GM12891 (cell line): Measurements from ENCODE around the gene SEMA3G.

Source experiments
- DNase-seq: peaks from one replicate; pipeline ENCODE4 v3.0.0; 2011; ENCODE audit warnings: low spot score; ENCODE audit not compliant: insufficient read length
- FAIRE-seq: peaks from 2 replicates; lab custom pipeline; 2011; peaks lifted over from hg19 to GRCh38; lab: Jason Lieb, UNC
- PAX5 ChIP-seq: IDR thresholded peaks from 2 replicates; pipeline ENCODE4 v1.6.1; 2011; ENCODE audit warnings: low read length, moderate library complexity, mild to moderate bottlenecking; ENCODE audit not compliant: insufficient read depth, severe bottlenecking
- POLR2A ChIP-seq: IDR thresholded peaks from 2 replicates; pipeline ENCODE4 v1.6.1; 2011; ENCODE audit warnings: low read depth, low read length, control low read depth
- POLR2AphosphoS5 ChIP-seq: IDR thresholded peaks from 2 replicates; pipeline ENCODE4 v1.6.1; 2011; ENCODE audit warnings: low read depth, low read length, control low read depth
- POU2F2 ChIP-seq: IDR thresholded peaks from 2 replicates; pipeline ENCODE4 v1.6.1; 2011; ENCODE audit warnings: low read depth, mild to moderate bottlenecking, control low read depth, low read length, moderate library complexity
- SPI1 ChIP-seq: IDR thresholded peaks from 2 replicates; pipeline ENCODE4 v1.6.1; 2011; ENCODE audit warnings: low read depth, low read length, control low read depth
- TAF1 ChIP-seq: IDR thresholded peaks from 2 replicates; pipeline ENCODE4 v1.6.1; 2011; ENCODE audit warnings: low read depth, low read length, control low read depth

Gene SEMA3G

DNA sequence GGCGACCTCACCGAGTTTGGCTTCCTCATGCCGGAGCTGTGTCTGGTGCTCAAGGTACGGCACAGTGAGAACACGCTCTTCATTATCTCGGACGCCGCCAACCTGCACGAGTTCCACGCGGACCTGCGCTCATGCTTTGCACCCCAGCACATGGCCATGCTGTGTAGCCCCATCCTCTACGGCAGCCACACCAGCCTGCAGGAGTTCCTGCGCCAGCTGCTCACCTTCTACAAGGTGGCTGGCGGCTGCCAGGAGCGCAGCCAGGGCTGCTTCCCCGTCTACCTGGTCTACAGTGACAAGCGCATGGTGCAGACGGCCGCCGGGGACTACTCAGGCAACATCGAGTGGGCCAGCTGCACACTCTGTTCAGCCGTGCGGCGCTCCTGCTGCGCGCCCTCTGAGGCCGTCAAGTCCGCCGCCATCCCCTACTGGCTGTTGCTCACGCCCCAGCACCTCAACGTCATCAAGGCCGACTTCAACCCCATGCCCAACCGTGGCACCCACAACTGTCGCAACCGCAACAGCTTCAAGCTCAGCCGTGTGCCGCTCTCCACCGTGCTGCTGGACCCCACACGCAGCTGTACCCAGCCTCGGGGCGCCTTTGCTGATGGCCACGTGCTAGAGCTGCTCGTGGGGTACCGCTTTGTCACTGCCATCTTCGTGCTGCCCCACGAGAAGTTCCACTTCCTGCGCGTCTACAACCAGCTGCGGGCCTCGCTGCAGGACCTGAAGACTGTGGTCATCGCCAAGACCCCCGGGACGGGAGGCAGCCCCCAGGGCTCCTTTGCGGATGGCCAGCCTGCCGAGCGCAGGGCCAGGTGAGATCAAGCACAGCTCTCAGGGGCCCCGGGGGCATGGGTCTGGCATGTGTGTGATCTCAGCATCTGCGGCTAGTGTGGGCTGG, 43.1 kb upstream of the SEMA3G start:
- FAIRE-seq: no peak
- no peak for DNase-seq
- TF ChIP-seq POLR2AphosphoS5: no peak
- TF ChIP-seq SPI1: no peak
- TF ChIP-seq POU2F2: no peak
- TF ChIP-seq POLR2A: no peak
- no peak for TF ChIP-seq PAX5
- TF ChIP-seq TAF1: no peak

DNA sequence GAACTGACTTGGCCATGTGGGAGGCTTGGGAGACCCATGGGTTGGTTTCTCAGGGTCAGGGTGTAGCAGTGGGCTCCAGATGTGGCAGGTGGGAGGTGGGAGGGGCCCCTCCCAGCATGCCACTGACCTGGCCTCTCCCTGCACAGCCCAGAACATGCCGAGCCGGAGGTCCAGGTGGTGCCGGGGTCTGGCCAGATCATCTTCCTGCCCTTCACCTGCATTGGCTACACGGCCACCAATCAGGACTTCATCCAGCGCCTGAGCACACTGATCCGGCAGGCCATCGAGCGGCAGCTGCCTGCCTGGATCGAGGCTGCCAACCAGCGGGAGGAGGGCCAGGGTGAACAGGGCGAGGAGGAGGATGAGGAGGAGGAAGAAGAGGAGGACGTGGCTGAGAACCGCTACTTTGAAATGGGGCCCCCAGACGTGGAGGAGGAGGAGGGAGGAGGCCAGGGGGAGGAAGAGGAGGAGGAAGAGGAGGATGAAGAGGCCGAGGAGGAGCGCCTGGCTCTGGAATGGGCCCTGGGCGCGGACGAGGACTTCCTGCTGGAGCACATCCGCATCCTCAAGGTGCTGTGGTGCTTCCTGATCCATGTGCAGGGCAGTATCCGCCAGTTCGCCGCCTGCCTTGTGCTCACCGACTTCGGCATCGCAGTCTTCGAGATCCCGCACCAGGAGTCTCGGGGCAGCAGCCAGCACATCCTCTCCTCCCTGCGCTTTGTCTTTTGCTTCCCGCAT, 42.3 kb upstream of the SEMA3G start:
- TF ChIP-seq PAX5 (no peak), TAF1 (no peak), POLR2AphosphoS5 (no peak), SPI1 (no peak), POU2F2 (no peak)
- FAIRE-seq (no peak), DNase-seq (no peak)

DNA sequence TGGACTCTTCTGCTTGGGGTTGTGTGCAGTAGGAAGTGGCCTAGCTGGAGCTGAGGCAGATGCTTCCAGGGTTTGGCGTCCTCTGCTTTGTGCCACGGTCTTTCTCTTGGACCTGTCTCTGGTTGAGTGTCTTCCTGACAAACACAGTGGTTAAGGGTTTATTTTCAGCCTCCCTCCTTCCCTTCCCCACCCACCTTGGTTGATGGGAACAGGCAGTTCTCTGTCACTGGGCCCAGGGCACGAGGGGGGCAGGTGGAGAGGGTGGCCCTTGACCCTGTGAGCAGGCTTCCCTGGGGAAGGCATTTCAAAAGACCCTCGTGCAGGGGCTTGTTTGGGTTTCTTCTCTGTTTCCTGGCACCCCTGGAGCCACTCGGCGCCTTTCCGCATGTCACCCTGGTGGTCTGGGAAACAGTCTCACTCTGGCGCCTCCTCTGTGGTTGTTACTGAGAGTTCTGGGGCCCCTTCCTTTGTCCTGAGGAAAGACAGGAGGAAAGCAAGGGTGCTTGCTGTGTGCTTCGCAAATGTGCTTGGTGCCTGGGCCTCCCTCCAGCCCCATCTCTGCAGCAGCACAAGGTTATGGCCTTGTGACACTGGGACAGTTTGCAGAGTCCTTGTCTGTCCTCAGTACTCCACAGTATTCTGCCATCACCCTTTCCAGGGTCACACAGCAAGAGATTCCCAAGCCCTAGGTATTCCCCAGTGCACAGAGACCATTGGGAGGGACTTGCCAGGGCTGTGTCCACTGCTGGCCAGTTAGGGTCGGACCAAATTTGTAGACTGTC, 40.0 kb upstream of the SEMA3G start:
- no peak for TF ChIP-seq POU2F2
- no peak for TF ChIP-seq PAX5
- TF ChIP-seq POLR2A: no peak
- TF ChIP-seq SPI1: no peak
- no peak for TF ChIP-seq TAF1
- no peak for TF ChIP-seq POLR2AphosphoS5
- FAIRE-seq: no peak

DNA sequence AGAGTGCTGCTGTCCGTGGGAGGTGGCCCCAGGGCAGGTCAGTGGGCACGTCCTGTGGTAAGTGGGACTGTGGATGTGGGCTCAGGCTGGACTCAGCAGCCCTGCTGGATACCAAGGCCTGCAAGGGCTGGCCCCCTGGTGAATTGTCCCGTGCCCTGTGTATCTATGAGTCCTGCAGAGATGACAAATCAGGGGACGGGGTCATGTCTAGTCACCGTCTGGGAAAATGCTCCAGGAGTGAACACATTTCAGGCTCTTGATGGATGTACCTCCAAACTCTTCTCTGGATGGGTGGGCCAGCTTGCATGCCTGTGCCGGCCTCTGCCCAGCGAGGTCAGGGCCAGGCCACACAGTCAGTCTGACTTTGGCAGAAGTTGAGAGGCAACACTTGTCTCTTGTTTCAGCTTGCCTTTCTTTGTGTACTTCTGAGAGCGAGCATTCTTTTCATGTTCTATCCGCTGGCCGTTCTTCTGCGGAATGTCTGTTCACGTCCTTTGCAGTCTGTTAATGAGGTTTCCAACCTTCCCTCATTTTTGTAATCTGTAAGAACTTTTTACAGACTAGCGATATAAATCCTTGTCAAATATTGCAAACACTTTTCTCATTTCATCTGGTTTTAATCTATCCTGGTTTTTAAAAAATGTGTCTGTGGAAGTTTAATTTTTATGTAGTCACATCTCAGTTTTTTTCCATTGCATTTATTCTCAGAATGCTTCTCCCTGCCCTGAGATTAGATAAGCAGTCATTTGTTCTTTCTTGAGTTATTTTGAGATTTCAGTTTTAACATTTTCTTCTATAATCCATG, 38.9 kb upstream of the SEMA3G start:
- FAIRE-seq (no peak), DNase-seq (no peak)
- TF ChIP-seq SPI1 (no peak), TAF1 (no peak), POLR2A (no peak), PAX5 (no peak), POLR2AphosphoS5 (no peak), POU2F2 (no peak)

More for the DNA sequence above, 40.0 kb upstream of the SEMA3G start:
- DNase-seq: no peak

DNA sequence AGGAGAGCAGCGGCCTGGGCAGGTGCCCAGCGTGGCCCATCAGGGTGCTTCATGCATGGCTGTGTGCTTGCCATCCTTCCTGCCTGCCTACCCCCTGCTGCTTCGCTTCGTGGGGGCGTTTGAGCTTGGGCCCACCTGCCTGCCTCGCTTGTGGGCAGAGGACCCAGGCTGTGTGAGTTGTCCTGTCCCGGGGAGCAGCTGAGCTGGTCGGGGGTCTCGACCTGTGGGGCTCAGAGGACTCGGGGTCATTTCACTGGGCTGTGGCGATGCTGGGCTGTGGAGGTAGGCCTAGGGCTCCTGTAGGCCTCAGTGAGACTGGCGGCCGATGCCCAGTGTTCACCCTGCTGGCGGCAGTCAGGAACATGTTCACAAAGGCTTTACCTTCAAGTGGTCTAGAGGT, 38.2 kb upstream of the SEMA3G start:
- FAIRE-seq (no peak), DNase-seq (no peak)
- no peak for TF ChIP-seq SPI1
- TF ChIP-seq POLR2AphosphoS5: no peak
- TF ChIP-seq POLR2A: no peak
- no peak for TF ChIP-seq TAF1
- TF ChIP-seq POU2F2: no peak
- no peak for TF ChIP-seq PAX5

DNA sequence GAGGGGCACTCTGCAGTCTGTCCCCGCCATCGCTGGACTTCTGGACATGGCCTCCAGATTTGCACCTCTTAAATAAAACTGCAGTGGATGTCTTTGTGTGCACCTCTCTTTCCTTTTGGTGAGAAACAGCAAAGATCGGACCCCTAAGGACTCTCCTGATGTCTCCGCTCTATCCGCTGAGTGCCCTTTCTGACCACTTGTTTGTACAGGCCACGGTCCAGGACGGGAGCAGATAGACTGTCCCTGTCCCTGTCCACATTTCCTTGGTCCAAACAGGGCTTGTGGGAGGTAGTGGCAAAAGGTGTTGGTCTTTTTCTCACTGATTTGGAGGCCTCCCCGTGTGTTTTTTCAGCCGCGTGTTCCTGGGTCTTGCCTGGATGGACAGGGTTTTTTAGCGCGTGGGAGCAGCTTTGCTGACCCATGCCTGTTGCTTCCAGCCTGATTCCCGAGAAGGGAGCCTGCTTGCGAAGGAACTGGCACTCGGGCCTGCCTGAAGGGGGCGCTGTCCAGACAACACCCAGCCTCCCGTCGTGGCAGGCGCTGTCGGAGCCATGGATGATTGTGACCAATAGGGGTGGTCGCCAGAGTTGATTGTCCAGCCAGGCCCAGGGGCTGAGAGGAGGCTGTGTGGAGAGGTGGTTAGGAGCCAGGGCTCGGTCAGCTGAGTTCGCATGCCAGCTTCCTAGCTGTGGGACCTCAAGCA, 37.1 kb upstream of the SEMA3G start:
- FAIRE-seq: no peak
- no peak for TF ChIP-seq PAX5
- TF ChIP-seq SPI1: no peak
- TF ChIP-seq POU2F2: no peak
- no peak for TF ChIP-seq POLR2A
- no peak for TF ChIP-seq TAF1
- no peak for TF ChIP-seq POLR2AphosphoS5
- no peak for DNase-seq

DNA sequence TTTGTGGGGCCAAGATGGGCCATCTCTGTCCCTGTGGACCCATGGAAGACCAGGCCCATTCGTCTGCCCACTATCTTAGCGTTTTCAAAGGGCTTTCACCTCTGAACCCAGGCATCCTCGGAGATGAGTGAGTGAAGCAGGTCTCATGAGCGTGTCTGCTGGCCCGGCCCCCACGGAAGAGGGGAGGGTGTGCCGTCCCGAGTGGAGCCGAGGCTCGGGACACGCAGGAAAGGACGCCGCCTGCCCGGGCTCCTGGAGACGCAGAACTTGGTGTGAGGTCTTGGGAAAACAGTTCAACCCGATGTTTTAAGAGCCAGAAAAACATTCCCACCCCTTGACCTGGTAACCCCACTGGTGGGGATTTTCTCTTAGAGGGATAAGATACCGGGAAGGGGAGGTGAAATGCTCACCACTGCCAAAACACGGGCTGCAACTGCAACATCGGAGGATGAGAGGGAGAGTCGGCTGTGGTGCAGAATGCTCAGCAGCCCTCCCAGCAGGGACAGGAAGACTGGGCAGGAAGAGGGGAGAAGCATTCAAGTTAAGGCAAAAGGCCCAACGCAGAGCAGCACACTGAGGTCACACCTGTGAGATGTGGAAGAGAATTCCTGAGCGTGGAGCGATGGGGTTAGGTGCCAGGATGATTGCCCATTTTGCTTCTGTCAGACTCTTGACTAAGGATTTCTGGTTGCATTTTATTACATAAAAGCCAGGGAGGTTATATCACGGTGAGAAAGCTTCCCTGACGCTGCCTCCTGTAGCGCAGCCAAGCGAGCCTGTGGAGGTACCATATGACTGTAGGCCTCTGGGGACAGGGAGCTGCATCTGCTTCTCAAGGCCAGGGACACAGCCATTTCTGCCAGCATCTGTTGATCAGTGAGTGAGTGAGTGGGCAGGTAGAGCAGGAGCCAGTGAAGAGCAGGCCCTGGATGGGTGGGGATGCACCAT, 36.1 kb upstream of the SEMA3G start:
- TF ChIP-seq SPI1: no peak
- TF ChIP-seq PAX5: no peak
- no peak for TF ChIP-seq POLR2AphosphoS5
- no peak for TF ChIP-seq TAF1
- no peak for TF ChIP-seq POLR2A
- no peak for TF ChIP-seq POU2F2
- DNase-seq (no peak), FAIRE-seq (no peak)
